HepG2 (cell line): ENCODE results near the gene DMKN. TPM values are rescaled to one million over a fixed set of nuclear protein-coding genes. Genes with fewer than 3 reads are reported as not detected.
A peak's percentile ranks its signal among the peaks of the same experiment; 100 is the strongest.

Experiments used
- CREB1 ChIP-seq, 2 experiments: fragments of 450-650 bp in 1 of 2; IDR thresholded peaks; 2 replicates each; pipeline ENCODE4 v1.6.1; 2016 to 2017; ENCODE audit warnings: control low read depth in 1 of 2, mild to moderate bottlenecking in 1 of 2, missing compliant biosample characterization in 1 of 2, missing genetic modification characterization in 1 of 2
- EZH2 ChIP-seq: conservative IDR thresholded peaks from 2 replicates; pipeline ENCODE4 v1.6.1; 2012; ENCODE audit warnings: mild to moderate bottlenecking, low read depth, low read length, moderate library complexity
- FOSL2 ChIP-seq: sonication (generic); formaldehyde crosslinking; IDR thresholded peaks from 2 replicates; pipeline ENCODE4 v1.4.0; 2020; ENCODE audit warnings: missing genetic modification reagents
- HNF4A ChIP-seq: sonication (generic); formaldehyde crosslinking; IDR thresholded peaks from 2 replicates; pipeline ENCODE4 v1.4.0; 2020; ENCODE audit warnings: missing genetic modification reagents
- KLF16 ChIP-seq, 2 experiments: sonication (generic) in 1 of 2; formaldehyde crosslinking in 1 of 2; IDR thresholded peaks; 2 replicates each; pipeline versions ENCODE4 v1.6.1 to v1.8.0; 2016 to 2023; ENCODE audit warnings: missing genetic modification reagents in 2 of 2, missing compliant biosample characterization in 1 of 2
- LCORL ChIP-seq, 2 experiments: fragments of 450-650 bp in 1 of 2; sonication (generic) in 1 of 2; formaldehyde crosslinking in 1 of 2; IDR thresholded peaks; 2 replicates each; pipeline versions ENCODE4 v1.5.0 to v1.6.1; 2017 to 2020; ENCODE audit warnings: antibody characterized with exemption in 1 of 2, missing genetic modification reagents in 1 of 2
- TBX2 ChIP-seq: sonication (generic); formaldehyde crosslinking; IDR thresholded peaks from 2 replicates; pipeline ENCODE4 v1.5.0; 2020; ENCODE audit warnings: missing genetic modification reagents, mild to moderate bottlenecking, borderline replicate concordance
- ZBTB38 ChIP-seq: sonication (generic); formaldehyde crosslinking; IDR thresholded peaks from 2 replicates; pipeline ENCODE4 v1.5.1; 2020; ENCODE audit warnings: mild to moderate bottlenecking, missing genetic modification reagents
- ZC3H13 ChIP-seq: sonication (generic); formaldehyde crosslinking; IDR thresholded peaks from 2 replicates; pipeline ENCODE4 v1.8.1; 2023; ENCODE audit warnings: mild to moderate bottlenecking, missing genetic modification reagents, moderate library complexity
- ZNF501 ChIP-seq: sonication (generic); formaldehyde crosslinking; IDR thresholded peaks from 2 replicates; pipeline ENCODE4 v1.5.1; 2020; ENCODE audit warnings: mild to moderate bottlenecking, moderate library complexity, missing genetic modification reagents
- polyA plus RNA-seq, 8 experiments: library from polyadenylated mRNA; depleted of rRNA in 3 of 8; stranded (reverse) in 7 of 8; unstranded in 1 of 8; fragments of >200 nt; fragmentation: Illumina TruSeq in 4 of 8; extraction: Trizol in 4 of 8; gene quantifications; 2 replicates each; pipeline versions ENCODE4 v1.2.1 to v1.2.3, GENCODE V29; 2011 to 2016; ENCODE audit warnings: low read depth in 4 of 8, missing spikeins in 1 of 8, mixed read lengths in 1 of 8; ENCODE audit not compliant: insufficient read depth in 1 of 8
- total RNA-seq, 5 experiments: library from RNA; depleted of rRNA; stranded (reverse); fragments of >200 nt; fragmentation: Illumina TruSeq; extraction: Trizol; gene quantifications; 2 replicates each; pipeline ENCODE4 v1.2.3, GENCODE V29; 2016; ENCODE audit warnings: low read depth in 1 of 5
- TF ChIP-seq, protein P1 (sequence below): sonication (generic); formaldehyde crosslinking; IDR thresholded peaks from 2 replicates; pipeline ENCODE4 v1.5.0; 2020; ENCODE audit warnings: mild to moderate bottlenecking, missing genetic modification reagents
- TF ChIP-seq, protein P2 (sequence below): sonication (generic); formaldehyde crosslinking; IDR thresholded peaks from 2 replicates; pipeline ENCODE4 v1.8.1; 2022; ENCODE audit warnings: mild to moderate bottlenecking, missing genetic modification reagents
- TF ChIP-seq, protein P3 (sequence below): sonication (generic); formaldehyde crosslinking; IDR thresholded peaks from 2 replicates; pipeline ENCODE4 v1.4.0; 2020; ENCODE audit warnings: missing genetic modification reagents, borderline replicate concordance
- TF ChIP-seq, protein P4 (sequence below): sonication (generic); formaldehyde crosslinking; IDR thresholded peaks from 2 replicates; pipeline ENCODE4 v1.4.0; 2020; ENCODE audit warnings: mild to moderate bottlenecking, missing genetic modification reagents
- TF ChIP-seq, protein P5 (sequence below): IDR thresholded peaks from 2 replicates; pipeline ENCODE4 v1.6.1; 2016; ENCODE audit warnings: missing compliant biosample characterization, missing genetic modification reagents, borderline replicate concordance

Gene DMKN
- total and polyA plus RNA-seq, 2 of the 13 experiments (the other 11 are each of a cell fraction or from before 2014, with no cell fraction given): 50.8 to 57.1 TPM

DNA sequence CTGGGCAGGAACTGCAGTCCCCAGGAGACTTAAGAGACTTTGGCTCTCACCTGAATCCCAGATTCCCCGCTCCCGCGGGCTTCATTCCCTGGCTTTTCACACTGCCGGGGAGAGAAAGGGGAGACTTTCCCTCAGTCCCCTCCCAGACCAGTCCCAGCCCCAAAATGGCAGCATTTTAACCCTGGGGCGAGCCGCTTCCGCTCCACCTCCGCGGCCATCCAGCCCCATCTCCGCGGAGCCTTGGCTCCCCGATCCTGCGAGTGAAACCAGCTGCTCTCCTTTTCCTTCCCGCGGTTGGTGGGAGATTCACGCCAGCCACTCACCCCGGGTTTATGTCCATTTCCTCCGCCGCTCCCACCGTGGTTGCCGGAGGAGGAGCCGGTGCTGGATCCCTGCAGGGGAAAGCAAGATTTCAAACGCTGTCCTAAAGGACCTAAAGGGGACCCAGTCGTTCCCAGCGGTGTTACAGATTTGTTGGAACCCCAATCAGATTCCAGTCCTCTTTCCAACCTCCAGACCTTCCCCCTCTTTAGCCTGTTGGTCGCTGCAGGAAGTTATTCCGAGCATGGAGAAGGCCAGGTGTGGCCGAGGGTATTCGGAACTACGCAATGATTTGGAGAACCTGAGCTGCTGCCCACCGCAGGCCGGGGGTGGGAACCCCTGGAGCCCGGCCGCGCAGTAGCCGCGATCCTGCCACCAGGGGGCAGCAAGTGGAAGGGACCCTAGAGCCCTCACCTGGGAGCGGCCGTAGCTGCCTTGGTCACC, 3.4 kb downstream of the DMKN start (continued):
- TF ChIP-seq EZH2 (no peak), HNF4A (CRISPR knock-in tag) (no peak), ZNF501 (CRISPR knock-in tag) (peak; percentile 68), FOSL2 (CRISPR knock-in tag) (peak; percentile 51), LCORL (IDR thresholded peaks at IDR 0.05) (no peak), LCORL (CRISPR knock-in tag; IDR thresholded peaks at IDR 0.05) (peak; percentile 69), KLF16 (CRISPR knock-in tag; IDR thresholded peaks at IDR 0.05) (peak in 1 of 2 experiments; percentile 69; a peak in 2 of 4 replicates), ZBTB38 (CRISPR knock-in tag) (no peak), TBX2 (CRISPR knock-in tag) (peak; percentile 66), ZC3H13 (CRISPR knock-in tag) (no peak), CREB1 (IDR thresholded peaks at IDR 0.05) (no peak), CREB1 (CRISPR knock-in tag; IDR thresholded peaks at IDR 0.05) (no peak)
- TF ChIP-seq, protein P1, sequence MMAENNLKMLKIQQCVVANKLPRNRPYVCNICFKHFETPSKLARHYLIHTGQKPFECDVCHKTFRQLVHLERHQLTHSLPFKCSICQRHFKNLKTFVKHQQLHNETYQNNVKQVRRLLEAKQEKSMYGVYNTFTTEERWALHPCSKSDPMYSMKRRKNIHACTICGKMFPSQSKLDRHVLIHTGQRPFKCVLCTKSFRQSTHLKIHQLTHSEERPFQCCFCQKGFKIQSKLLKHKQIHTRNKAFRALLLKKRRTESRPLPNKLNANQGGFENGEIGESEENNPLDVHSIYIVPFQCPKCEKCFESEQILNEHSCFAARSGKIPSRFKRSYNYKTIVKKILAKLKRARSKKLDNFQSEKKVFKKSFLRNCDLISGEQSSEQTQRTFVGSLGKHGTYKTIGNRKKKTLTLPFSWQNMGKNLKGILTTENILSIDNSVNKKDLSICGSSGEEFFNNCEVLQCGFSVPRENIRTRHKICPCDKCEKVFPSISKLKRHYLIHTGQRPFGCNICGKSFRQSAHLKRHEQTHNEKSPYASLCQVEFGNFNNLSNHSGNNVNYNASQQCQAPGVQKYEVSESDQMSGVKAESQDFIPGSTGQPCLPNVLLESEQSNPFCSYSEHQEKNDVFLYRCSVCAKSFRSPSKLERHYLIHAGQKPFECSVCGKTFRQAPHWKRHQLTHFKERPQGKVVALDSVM (CRISPR knock-in tag): no peak
- TF ChIP-seq, protein P2, sequence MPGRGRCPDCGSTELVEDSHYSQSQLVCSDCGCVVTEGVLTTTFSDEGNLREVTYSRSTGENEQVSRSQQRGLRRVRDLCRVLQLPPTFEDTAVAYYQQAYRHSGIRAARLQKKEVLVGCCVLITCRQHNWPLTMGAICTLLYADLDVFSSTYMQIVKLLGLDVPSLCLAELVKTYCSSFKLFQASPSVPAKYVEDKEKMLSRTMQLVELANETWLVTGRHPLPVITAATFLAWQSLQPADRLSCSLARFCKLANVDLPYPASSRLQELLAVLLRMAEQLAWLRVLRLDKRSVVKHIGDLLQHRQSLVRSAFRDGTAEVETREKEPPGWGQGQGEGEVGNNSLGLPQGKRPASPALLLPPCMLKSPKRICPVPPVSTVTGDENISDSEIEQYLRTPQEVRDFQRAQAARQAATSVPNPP (CRISPR knock-in tag): no peak
- TF ChIP-seq, protein P3, sequence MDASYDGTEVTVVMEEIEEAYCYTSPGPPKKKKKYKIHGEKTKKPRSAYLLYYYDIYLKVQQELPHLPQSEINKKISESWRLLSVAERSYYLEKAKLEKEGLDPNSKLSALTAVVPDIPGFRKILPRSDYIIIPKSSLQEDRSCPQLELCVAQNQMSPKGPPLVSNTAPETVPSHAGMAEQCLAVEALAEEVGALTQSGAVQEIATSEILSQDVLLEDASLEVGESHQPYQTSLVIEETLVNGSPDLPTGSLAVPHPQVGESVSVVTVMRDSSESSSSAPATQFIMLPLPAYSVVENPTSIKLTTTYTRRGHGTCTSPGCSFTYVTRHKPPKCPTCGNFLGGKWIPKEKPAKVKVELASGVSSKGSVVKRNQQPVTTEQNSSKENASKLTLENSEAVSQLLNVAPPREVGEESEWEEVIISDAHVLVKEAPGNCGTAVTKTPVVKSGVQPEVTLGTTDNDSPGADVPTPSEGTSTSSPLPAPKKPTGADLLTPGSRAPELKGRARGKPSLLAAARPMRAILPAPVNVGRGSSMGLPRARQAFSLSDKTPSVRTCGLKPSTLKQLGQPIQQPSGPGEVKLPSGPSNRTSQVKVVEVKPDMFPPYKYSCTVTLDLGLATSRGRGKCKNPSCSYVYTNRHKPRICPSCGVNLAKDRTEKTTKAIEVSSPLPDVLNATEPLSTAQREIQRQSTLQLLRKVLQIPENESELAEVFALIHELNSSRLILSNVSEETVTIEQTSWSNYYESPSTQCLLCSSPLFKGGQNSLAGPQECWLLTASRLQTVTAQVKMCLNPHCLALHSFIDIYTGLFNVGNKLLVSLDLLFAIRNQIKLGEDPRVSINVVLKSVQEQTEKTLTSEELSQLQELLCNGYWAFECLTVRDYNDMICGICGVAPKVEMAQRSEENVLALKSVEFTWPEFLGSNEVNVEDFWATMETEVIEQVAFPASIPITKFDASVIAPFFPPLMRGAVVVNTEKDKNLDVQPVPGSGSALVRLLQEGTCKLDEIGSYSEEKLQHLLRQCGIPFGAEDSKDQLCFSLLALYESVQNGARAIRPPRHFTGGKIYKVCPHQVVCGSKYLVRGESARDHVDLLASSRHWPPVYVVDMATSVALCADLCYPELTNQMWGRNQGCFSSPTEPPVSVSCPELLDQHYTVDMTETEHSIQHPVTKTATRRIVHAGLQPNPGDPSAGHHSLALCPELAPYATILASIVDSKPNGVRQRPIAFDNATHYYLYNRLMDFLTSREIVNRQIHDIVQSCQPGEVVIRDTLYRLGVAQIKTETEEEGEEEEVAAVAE: peak; percentile 72
- TF ChIP-seq, protein P4, sequence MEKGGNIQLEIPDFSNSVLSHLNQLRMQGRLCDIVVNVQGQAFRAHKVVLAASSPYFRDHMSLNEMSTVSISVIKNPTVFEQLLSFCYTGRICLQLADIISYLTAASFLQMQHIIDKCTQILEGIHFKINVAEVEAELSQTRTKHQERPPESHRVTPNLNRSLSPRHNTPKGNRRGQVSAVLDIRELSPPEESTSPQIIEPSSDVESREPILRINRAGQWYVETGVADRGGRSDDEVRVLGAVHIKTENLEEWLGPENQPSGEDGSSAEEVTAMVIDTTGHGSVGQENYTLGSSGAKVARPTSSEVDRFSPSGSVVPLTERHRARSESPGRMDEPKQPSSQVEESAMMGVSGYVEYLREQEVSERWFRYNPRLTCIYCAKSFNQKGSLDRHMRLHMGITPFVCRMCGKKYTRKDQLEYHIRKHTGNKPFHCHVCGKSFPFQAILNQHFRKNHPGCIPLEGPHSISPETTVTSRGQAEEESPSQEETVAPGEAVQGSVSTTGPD (CRISPR knock-in tag): no peak
- TF ChIP-seq, protein P5, sequence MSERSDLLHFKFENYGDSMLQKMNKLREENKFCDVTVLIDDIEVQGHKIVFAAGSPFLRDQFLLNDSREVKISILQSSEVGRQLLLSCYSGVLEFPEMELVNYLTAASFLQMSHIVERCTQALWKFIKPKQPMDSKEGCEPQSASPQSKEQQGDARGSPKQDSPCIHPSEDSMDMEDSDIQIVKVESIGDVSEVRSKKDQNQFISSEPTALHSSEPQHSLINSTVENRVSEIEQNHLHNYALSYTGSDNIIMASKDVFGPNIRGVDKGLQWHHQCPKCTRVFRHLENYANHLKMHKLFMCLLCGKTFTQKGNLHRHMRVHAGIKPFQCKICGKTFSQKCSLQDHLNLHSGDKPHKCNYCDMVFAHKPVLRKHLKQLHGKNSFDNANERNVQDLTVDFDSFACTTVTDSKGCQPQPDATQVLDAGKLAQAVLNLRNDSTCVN (CRISPR knock-in tag): no peak
